ENCODE data around the gene NPAS4. TPM values are rescaled to one million over a fixed set of nuclear protein-coding genes. Genes with fewer than 3 reads are reported as not detected.

The NPAS4 gene
- total and polyA plus RNA-seq, 9 of the 15 experiments (the other 6 are each of a cell fraction or from before 2014, with no cell fraction given): not detected

- TF ChIP-seq IRF9 (tag; IDR thresholded peaks at IDR 0.05): no peak
- TF ChIP-seq SMAD3 (CRISPR knock-in tag; conservative IDR thresholded peaks at IDR 0.05): no peak
- TF ChIP-seq NFATC3 (IDR thresholded peaks at IDR 0.05): no peak
- no peak for TF ChIP-seq MAFK (IDR thresholded peaks at IDR 0.05; ENCODE audit: low read length)
- no peak for TF ChIP-seq GATA2 (CRISPR knock-in tag; IDR thresholded peaks at IDR 0.05)
- TF ChIP-seq ZNF324 (CRISPR knock-in tag; IDR thresholded peaks at IDR 0.05): no peak
- TF ChIP-seq KDM2B (CRISPR knock-in tag; IDR thresholded peaks at IDR 0.05): no peak
- TF ChIP-seq SAP30 (IDR thresholded peaks at IDR 0.05; ENCODE audit: borderline replicate concordance, insufficient read depth, low read depth, low read length, poor library complexity, severe bottlenecking): no peak
Measured at GRCh38 chr11:66454247-66454646, 33.4 kb downstream of the NPAS4 start (continued).

GRCh38 chr11:66454828-66455227 is 34.0 kb downstream of the NPAS4 start:
- Histone ChIP-seq H3K4me2 (ENCODE audit: insufficient read depth, low read length) (no peak overlapping the region), H3K9me1 (ENCODE audit: control insufficient read depth, insufficient read depth, low read length) (no peaks in the 10 kb centered on the region), H3K4me1 (replicated peaks in 1 of 2; ENCODE audit: control insufficient read depth in 2 of 2, insufficient read depth in 2 of 2, low read length in 2 of 2) (peaks cover 0 to 4% of the 10 kb centered on the region in 2 experiments; a peak in 1 of 5 replicates), H3K36me3 (ENCODE audit: control insufficient read depth, insufficient read depth, low read length) (no peaks in the 10 kb centered on the region), H3K9ac (ENCODE audit: insufficient read depth in 1 of 2, low read depth in 2 of 2, low read length in 2 of 2) (no peak overlapping the region), H3K27me3 (ENCODE audit: control insufficient read depth in 2 of 2, insufficient read depth in 2 of 2, low read length in 2 of 2) (peaks cover 5 to 35% of the 10 kb centered on the region in 2 experiments; a peak in 4 of 5 replicates), H3K27ac (ENCODE audit: extremely low read depth, low read depth, low read length) (no peak overlapping the region), H3K79me2 (ENCODE audit: control insufficient read depth, insufficient read depth, low read length) (no peaks in the 10 kb centered on the region), H3K4me3 (no peak overlapping the region), H4K20me1 (replicated peaks; ENCODE audit: control insufficient read depth, insufficient read depth, low read length) (no peaks in the 10 kb centered on the region), H2AFZ (ENCODE audit: low read depth, low read length) (no peak overlapping the region), H3K9me3 (replicated peaks; ENCODE audit: control insufficient read depth, insufficient read depth, low read depth, low read length) (0 out of 2 replicates have a peak, but pooled peaks cover 4% of the 10 kb centered on the region)
- ChIA-PET POLR2A (interaction anchor here (0.8 to 2.6 kb wide), 3 partner anchors 16 to 373 kb away, joined by 3 to 9 read pairs (median 5); partner anchors contain the start of genes DPP3 and MRPL11), CTCF (ENCODE audit: low intra/inter-chr PET ratio) (no interaction called here)
- no peak for DNase-seq (ENCODE audit: extremely low read depth in 1 of 4, low spot score in 3 of 4)
- no peak for TF ChIP-seq TAF15 (IDR thresholded peaks at IDR 0.05; ENCODE audit: low read depth, low read length)
- no peak for TF ChIP-seq MAFK (IDR thresholded peaks at IDR 0.05; ENCODE audit: low read length)
- no peak for TF ChIP-seq ATF6 (CRISPR knock-in tag; IDR thresholded peaks at IDR 0.05)
- no peak for TF ChIP-seq ZKSCAN1 (IDR thresholded peaks at IDR 0.05; ENCODE audit: low read depth, low read length)
- TF ChIP-seq GATAD2B (IDR thresholded peaks at IDR 0.05; ENCODE audit: borderline replicate concordance): no peak
- no peak for TF ChIP-seq ZNF133 (CRISPR knock-in tag; IDR thresholded peaks at IDR 0.05)
- TF ChIP-seq TGIF2 (CRISPR knock-in tag; IDR thresholded peaks at IDR 0.05): no peak
- no peak for TF ChIP-seq HES1 (IDR thresholded peaks at IDR 0.05; ENCODE audit: low read depth)
- TF ChIP-seq SNRNP70 (optimal IDR thresholded peaks at IDR 0.05; ENCODE audit: low read depth, low read length): no peak
- no peak for TF ChIP-seq SETDB1 (IDR thresholded peaks at IDR 0.05; ENCODE audit: low read length)
- TF ChIP-seq HNRNPLL (IDR thresholded peaks at IDR 0.05; ENCODE audit: low read depth, low read length, poor library complexity, severe bottlenecking): no peak
- intact Hi-C loops (cut with micrococcal nuclease) (no loop called here), in situ Hi-C loops (cut with MboI) (no loop called here)
- no peak for ATAC-seq
- no TSS peak for BruUV-seq (replicated peaks)
- WGBS (ENCODE audit: insufficient coverage, low coverage, missing lambda C conversion rate): 9% methylated on average over 3 of the region's 3 CpGs
- no peak for FAIRE-seq
